Measurements from ENCODE around the gene RNF169.

- no peak for TF ChIP-seq RCOR1 (IDR thresholded peaks at IDR 0.05; ENCODE audit: low read depth, low read length)
- TF ChIP-seq MAX (IDR thresholded peaks at IDR 0.05), result no peak
- no peak for TF ChIP-seq CTCF (IDR thresholded peaks at IDR 0.05)
- TF ChIP-seq JUN (IDR thresholded peaks at IDR 0.05), result no peak
These were observed 35.0 kb upstream of the RNF169 start for GRCh38 chr11:74713686-74714085.
